ENCODE data around the gene LHPP.

Gene LHPP

GRCh38 chr10:124496620-124497019 lies 35.0 kb downstream of the LHPP start:
- DNase-seq (ENCODE audit: low read depth), result no peak

GRCh38 chr10:124497196-124497881 lies 35.7 kb downstream of the LHPP start:
- no peak for DNase-seq (ENCODE audit: low read depth)

GRCh38 chr10:124498056-124498455 lies 36.4 kb downstream of the LHPP start:
- DNase-seq (ENCODE audit: low read depth), result no peak

GRCh38 chr10:124500757-124501156 lies 39.1 kb downstream of the LHPP start:
- DNase-seq (ENCODE audit: low read depth), result no peak

GRCh38 chr10:124504711-124505110 lies 43.1 kb downstream of the LHPP start:
- no peak for DNase-seq (ENCODE audit: low read depth)

DNA sequence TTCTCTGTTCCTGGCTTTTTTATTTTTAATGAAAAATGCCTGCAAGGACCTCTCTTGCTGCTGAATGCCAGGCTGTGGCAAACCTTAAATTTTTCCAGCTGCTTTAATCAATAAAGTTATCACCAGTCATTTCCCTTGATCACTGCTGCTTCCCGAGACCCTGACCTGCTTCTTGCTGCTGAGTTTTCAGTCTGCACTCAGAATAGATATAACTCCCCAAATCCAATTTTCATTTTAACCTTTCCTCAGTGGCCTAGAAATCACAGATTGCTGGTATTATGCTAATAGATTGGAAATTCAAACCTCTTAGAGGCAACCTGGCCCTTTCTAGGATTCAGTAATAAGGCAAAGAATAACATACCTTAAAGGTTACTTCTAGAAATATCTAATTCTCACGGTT lies 43.7 kb downstream of the LHPP start:
- no peak for DNase-seq (ENCODE audit: low read depth)

DNA sequence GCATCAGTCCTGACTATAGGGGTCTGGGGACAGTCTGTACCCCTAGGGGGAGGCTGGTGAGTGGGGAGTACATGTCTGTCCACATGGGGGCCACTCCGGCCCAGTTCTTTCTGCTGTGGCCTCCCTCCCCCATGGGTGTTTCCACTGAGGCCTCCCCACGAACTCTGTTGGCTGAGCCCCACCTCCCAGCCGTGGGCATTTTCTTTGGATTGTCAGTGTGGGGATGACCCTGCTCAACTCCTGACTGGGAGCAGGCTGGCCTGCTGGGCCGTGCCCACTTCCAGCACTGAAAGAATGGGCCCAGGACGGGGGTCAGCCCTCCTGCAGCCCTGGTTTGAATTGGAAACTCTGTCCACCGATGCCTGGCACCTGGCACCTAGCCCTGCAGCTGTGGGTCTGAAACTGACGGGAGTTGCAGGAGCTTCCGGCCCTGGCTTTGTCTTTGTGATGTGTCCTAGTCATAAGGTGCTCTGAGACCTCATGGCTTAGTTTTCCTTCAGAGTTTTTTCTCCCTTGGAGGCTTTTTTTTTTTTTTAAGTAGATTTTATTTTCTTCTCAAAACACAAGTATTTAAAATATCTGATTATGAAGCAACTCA lies 46.5 kb downstream of the LHPP start:
- no peak for DNase-seq (ENCODE audit: low read depth)

DNA sequence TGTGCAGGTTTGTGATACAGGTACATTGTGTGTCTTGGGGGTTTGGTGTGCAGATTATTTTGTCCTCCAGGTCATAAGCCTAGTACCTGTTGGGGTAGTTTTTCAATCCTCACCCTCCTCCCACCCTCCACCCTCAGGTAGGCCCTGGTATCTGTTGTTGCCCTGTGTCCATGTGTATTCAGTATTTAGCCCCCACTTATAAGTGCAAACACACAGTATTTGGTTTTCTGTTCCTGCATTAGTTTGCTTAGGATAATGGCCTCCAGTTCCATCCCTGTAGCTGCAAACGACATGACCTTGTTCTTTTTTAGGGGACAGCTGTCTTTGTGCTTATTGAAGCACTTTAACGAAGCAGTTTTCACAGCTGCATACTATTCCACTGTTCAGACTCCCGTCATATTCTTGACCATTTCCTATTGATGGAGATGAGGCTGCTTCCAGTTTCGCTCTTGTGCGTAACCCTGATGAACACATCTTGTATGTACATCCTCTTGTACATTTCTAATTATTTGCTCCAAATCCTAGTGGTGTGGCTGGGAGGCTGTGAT lies 47.4 kb downstream of the LHPP start:
- DNase-seq (ENCODE audit: low read depth), result no peak

DNA sequence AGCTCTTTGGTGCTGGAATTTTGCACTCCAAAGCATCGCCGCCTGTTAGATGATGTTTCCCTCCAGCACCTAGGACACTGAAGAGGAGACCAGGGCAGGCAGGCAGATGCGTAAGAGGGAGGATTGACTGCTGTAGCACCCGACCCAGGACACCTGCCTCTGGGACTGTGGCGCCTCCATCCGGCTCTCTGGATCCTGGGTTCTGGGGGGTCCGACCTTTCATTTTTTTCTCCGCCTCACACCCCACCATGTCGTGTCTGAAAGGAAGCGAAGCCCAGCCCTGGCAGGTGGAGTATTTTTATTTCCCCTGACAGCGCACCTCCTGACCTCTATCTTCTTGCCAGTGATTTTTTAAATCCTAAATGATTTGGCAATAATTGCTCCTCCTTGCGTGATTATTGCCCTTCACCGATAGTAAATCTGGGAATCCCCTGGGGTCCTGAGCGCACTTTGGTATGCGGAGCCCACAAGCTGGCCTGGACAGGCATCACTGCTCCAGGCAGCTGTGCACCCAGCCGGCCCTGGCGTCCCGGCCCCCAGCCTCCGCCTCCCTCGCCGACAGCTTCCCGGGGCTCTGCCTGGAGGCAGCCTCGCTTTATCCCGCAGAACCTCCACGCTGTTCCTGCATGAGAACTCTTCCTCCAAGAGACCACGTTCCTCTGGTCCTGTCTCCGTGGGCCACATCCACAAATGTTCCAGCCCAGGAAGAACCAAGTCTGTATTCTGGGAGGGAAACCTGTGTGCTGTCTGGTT lies 48.4 kb downstream of the LHPP start:
- DNase-seq (ENCODE audit: low read depth), result no peak

DNA sequence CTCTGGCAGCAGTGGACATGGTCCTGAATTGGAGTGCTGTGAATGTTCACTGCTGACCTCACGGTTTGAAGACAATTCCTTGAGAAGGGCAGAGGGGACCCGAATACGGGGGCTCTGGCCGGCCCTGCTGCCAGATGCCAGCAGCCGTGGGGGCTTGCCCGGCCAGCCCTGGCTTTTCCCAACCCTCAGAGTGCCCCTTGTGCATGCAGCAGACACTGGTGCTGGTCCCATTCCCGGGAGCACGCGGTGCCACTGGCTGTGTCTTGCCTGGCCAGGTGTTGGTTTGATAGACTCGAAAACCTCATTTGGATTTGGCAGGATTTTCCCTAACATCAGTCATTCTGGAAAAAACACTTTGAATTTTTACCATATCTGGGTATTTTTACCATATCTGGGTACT lies 49.1 kb downstream of the LHPP start:
- no peak for DNase-seq (ENCODE audit: low read depth)

GRCh38 chr10:124511205-124512039 lies 49.8 kb downstream of the LHPP start:
- no peak for DNase-seq (ENCODE audit: low read depth)

DNA sequence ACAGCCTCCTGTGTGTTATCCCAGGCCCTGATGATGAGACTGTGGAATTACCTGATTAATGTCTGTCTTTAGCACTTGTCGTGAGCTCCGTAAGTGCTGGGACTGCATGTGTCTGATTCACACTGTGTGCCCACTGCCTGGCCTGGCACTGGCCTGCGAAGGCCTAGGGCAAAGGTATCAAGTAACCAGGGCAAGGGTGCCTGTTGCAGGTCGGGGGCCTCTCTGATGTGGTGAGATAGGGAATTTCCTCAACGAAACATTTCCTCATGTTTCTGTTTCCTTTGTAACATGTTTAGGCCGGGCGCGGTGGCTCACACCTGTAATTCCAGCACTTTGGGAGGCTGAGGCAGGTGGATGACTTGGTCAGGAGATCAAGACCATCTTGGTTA lies 50.4 kb downstream of the LHPP start:
- DNase-seq (ENCODE audit: low read depth), result no peak

DNA sequence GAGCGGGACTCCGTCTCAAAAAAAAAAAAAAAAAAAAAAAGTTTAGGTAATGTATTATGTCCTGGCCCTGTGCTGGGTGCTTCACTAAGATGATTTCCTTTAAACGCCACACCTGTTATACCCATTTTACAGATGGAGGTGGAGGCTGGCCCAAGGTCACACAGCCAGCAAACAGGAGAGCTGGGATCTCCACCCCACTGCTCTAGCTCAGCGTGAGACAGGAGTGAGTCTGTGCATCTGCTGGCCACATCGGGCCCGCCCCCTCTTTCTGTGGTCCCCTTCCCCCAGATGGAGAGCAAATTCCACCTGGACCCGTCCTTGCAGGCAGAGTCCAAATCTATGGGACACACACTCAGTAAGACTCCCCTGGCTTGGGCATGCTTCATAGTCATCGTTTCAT lies 51.0 kb downstream of the LHPP start:
- DNase-seq (ENCODE audit: low read depth), result no peak

DNA sequence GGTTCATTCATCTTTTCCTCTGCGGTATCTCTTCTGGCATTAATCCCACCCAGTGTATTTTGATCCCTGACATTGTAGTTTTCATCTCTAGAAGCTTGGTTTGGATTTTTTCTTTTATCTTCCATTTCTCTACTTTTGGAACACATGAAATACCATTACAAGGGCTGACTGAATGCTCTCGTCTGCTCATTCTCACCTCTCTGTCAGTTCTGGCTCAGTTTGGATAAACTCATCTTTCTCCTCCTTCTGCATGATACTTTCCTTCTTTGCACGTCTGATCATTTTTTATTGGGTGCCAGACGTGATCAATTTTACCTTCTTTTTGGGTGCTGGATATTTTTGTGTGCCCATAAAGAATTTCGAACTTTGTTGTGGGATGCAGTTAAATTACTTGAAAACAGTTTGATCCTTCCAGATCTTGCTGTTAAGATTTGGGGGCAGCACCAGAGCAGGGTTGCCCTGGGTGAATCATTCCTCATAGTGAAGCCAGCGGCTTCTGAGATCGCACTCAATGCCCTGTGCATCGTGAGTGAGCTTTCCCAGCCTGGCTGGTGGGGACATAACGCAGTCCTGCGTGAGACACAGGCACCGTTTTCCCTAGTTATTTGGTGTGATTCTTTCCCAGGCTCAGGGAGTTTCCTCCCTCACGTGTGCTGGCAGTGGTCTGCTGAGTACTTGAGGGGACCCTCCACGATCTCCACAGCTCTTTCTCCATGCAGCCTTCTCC lies 53.8 kb downstream of the LHPP start:
- no peak for DNase-seq (ENCODE audit: low read depth)

DNA sequence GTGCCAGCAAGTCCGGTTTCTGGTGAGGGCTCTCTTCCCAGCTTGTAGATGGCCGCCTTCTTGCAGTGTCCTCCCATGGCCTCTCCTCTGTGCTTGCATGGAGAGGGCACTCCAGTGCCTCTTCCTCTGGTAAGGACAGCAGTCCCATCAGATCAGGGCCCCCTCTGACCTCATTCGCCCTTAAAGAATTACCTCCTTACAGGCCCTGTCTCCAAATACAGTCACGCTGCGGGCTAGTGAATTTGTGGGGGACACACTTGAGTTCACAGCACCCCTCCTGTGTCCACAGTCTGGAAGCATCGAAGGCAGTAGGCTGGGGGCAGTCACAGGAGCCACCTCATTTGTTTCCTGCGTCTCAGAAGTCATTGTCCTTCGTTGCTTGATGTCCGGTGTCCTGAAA lies 54.6 kb downstream of the LHPP start:
- no peak for DNase-seq (ENCODE audit: low read depth)

GRCh38 chr10:124516746-124517397 lies 55.2 kb downstream of the LHPP start:
- DNase-seq (ENCODE audit: low read depth), result no peak

GRCh38 chr10:124517461-124517860 lies 55.8 kb downstream of the LHPP start:
- DNase-seq (ENCODE audit: low read depth), result no peak

GRCh38 chr10:124517931-124518330 lies 56.3 kb downstream of the LHPP start:
- DNase-seq (ENCODE audit: low read depth), result no peak

GRCh38 chr10:124518366-124518765 lies 56.7 kb downstream of the LHPP start:
- no peak for DNase-seq (ENCODE audit: low read depth)

DNA sequence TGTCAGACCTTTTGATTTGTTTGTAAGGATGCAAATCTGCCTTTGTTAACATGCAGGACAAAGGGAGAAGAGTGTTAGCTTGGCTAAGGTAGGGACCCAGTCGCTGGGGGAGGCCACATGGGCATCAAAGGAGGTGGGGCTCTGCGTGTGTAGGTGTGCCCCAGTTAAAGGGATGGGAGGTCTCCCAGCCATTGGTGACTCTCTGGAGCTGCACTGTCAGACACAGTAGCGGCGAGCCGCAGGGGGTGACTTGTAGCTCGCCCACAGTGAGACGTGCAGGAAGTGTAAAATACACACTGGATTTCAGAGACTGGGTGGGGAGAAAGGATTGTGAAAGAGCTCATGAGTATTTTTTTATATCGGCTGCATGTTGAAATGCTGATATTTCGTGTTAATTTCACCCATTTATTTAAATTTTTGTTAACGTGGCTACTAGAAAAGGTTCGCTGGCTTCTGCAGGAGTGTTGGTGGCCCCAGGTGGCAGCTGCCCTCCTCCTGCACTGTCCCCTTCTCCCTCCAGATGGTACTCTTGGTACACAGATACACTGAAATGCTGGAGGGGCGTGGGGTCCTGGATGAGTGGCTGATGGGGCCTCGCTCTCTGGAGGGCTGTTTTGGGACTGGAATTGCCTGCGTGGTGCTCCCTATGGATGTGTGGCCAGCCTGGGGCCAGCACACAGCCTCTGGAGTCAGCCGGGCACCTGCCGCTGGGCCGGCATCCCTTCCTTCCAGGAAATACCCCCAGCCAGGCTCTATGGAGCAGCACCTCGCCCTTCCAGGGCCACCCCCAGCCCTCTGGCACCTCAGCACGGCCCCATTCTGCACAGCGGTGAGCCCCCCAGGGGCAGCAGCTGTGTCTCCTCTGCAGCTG lies 59.2 kb downstream of the LHPP start:
- no peak for DNase-seq (ENCODE audit: low read depth)

Data from fibroblast of the conjunctiva (primary cell).